ENCODE measurements around the gene PCSK1N.
"Not testable (repeated sequence)": the region's sequence is repeated elsewhere in the genome, so short reads cannot be mapped to it uniquely, and the experiment has no call there.

The PCSK1N gene, protein sequence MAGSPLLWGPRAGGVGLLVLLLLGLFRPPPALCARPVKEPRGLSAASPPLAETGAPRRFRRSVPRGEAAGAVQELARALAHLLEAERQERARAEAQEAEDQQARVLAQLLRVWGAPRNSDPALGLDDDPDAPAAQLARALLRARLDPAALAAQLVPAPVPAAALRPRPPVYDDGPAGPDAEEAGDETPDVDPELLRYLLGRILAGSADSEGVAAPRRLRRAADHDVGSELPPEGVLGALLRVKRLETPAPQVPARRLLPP

DNA sequence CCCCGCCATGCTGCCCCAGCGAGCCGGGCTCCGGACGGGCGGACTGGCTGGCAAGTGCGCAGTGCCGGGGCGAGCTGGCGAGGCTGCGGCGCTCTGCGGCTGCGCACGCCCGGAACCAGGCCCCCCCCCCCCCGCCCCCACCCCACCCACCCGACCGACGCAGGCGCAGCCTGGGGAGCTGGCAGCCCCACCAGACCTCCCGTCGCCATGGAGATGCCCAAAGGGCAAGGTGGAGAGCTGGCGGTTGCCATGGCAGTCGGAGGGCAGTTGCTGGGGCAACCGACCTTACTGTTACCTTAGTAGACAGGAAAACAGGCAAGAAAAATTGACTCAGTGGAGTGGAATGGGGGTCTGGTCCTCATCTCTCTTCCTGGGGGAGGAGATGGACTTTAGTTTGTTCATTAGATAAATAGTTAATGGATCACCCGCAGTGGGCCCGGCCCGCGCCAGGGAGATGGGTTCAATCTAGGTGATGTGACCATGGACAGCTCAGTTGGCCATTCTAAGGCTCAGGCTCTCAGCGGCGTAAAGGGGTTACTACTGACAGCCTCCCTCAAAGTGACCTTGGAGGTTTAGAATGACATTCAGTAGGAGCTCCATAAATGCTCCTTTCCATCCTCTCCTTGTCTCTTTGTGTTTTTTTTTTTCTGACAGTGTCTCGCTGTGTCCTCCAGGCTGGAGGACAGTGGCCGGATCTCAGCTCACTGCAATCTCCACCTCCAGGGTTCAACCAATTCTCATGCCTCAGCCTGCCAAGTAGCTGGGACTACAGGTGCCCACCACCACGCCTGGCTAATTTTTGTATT is at the start of gene PCSK1N:
Gene PCSK1N, minus strand, starts transcription at position 87 of the 806 bp plus-strand sequence. Its CDS starts 78 bp downstream, at position 9.
- peak; percentile 76 for DNase-seq

DNA sequence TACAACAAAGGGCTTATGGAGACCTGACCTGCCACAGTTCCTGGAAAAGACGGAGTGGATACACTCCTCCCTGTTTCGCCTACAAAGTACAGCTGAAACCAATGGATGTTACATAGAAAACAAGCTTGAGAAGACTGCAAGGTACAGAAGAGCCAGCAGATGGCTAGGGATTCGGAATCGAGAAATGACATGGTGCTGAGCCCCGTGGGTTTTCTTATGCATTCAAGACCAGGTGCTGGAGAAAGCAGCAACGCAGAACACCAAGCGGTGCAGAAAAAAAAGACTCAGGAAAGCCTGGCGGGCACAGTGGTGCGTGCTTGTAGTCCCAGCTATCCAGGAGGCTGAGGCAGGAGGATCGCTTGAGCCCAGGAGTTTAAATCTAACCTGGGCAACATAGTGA is 48.3 kb upstream of the PCSK1N start:
- DNase-seq: no peak

DNA sequence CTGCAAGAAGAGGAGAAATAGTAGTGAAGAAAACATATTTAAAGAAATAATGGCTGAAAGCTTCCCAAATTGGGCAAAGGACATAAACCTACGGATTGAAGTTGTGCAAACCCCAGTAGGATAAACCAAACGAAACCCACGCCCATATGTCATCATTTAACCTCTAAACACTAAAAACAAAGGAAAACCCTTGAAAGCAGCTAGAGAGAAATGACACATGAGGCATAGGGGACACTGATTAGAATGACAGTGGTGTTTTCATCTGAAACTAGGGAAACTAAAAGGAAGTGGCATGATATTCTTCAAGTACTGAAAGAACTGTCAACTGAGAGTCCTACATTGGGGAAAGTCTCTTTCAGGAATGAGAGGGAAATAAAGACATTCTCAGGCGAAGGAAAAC is 41.5 kb upstream of the PCSK1N start:
- DNase-seq: not testable (repeated sequence)

DNA sequence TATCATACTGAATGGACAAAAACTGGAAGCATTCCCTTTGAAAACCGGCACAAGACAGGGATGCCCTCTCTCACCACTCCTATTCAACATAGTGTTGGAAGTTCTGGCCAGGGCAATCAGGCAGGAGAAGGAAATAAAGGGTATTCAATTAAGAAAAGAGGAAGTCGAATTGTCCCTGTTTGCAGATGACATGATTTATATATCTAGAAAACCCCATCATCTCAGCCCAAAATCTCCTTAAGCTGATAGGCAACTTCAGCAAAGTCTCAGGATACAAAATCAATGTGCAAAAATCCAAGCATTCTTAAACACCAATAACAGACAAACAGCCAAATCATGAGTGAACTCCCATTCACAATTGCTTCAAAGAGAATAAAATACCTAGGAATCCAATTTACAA is 36.6 kb upstream of the PCSK1N start:
- not testable (repeated sequence) for DNase-seq

DNA sequence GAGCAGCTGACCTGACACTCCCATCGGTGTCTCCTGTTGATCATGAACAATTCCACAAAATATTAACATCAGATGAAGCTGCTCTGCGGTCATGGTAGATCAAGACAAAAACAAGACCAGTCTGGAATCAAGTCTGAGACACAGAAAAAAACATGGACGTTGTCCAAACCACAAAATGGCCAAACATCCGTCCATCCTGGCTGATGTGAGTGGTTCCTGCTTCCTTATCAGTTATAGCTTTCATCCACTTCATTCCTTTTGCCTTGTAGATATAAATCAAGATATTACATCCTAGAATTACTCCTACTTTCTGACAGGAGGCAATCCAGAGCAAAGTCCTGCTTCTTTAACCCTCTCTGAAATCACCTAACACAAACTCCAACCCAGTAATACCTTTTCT is 28.8 kb upstream of the PCSK1N start:
- no peak for DNase-seq

DNA sequence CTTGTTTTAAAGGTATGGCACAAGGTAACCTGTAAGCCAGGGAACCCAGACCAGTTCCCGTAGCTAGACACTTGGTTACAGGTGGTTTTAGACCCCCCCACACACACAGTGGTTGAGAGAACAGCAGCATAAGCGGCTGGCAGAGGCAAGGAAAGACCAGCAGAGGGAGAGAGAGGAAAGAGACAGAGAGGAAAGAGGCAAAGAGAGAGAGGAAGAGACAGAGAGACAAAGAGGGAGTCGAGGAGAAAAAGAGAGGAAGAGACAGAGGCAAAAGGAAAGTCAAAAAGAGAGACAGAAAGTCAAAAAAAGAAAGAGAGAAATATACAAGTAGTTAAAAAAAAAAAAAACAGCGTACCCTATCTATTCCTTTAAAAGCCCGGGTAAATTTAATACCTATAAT is 19.5 kb upstream of the PCSK1N start:
- DNase-seq: no peak

DNA sequence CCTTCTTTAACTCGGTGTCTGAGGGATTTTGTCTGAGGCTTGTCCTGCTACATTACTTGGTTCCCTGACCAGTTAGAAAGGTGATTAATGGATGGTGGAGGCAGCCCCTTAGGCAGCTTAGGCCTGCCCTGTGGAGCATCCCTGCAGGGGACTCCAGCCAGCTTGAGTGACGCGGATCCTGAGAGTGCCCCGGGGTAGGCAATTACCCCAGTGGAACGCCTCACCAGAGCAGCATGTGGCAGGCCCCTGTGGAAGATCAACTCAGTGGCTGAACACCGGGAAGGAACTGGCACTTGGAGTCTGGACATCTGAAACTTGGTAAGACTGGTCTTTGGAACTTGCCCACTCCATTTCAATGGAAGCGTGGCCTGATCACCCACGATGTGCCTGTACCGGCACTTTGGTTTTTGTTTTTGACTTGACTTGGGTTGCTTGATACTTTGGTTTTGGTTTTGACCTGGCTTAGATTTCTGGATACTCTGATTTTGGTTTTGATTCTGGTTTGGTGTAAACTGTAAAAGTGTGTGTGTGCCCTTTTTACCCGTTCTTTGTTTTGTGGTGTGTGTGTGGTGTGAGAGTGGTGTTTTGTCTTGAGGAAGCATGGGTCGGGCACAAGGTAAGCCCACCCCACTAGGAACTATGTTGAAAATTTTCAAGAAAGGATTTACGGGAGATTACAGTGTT is 18.9 kb upstream of the PCSK1N start:
- not testable (repeated sequence) for DNase-seq

DNA sequence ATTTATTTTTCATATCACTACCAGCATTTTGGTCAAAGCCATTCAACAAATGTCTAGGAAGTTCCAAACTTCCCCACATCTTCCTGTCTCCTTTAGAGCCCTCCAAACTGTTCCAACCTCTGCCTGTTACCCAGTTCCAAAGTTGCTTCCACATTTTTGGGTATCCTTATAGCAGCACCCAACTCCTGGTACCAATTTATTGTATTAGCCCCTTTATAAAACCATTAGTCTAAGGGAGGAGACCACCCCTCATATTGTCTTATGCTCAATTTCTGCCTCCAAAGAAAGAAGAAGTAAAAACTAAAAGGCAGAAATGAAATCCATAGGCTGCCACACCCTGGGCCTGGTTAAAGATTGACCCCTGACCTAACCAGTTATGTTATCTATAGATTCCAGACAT is 18.1 kb upstream of the PCSK1N start:
- DNase-seq: not testable (repeated sequence)

DNA sequence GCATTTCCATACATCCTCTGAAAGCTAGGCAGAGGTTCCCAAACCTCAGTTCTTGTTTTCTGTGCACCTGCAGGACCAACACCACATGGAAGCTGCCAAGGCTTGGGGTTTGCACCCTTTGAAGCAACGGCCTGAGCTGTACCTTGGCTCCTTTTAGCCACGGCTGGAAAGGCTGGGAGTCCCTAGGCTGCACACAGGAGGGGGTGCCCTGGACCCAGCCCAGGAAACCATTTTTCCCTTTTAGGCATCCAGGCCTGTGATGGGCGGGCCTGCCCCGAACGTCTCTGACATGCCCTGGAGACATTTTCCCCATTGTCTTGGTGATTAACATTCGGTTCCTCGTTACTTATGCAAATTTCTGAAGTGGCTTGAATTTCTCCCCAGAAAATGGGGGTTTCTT is 17.4 kb upstream of the PCSK1N start:
- DNase-seq: no peak

DNA sequence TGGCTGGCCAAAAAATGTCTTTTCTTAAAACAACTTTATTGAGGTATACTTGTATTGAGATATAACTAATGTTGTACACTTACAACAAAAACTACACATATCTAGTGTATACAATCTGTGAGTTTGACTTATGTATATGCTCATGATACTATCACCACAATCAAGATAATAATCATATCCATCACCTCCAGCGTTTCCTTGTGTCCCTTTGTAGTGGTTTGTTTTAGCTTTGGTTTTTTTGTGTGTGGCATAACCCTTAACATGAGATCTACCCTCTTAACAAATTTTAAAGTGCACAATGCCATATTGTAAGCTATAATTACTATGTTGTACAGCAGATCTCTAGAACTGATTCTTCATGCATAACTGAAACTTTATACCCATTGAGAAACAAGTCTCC is 13.4 kb upstream of the PCSK1N start:
- DNase-seq: no peak

DNA sequence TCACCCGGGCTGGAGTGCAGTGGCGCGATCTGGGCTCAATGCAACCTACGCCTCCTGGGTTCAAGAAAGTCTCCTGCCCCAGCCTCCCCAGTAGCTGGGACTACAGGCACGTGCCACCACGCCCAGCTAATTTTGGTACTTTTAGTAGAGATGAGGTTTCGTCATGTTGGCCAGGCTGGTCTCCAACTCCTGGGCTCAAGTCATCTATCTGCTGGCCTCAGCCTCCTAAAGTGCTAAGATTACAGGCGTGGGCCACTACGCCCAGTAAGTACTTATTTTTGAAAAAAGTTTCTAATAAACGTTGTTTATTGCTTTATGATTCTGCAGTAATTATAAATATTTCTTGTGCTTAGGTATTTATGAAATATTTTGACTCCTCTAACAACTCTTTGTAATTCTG is 4.3 kb upstream of the PCSK1N start:
- no peak for DNase-seq

DNA sequence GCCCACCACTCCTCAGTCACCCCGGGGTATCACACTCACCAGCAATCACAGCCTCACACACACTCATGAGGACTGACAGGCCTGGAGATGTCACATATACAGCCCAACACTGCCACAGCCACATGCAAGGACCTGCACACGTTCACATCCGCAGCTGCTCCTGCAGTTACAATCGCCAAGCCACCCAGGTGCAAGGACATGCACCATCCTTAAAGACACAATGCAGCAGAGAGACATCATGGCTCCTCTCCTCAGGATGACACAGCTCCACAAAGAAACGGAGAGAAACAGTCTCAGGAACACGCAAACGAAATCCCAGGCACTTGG is 1.1 kb downstream of the PCSK1N start:
- peak; percentile 2 for DNase-seq

DNA sequence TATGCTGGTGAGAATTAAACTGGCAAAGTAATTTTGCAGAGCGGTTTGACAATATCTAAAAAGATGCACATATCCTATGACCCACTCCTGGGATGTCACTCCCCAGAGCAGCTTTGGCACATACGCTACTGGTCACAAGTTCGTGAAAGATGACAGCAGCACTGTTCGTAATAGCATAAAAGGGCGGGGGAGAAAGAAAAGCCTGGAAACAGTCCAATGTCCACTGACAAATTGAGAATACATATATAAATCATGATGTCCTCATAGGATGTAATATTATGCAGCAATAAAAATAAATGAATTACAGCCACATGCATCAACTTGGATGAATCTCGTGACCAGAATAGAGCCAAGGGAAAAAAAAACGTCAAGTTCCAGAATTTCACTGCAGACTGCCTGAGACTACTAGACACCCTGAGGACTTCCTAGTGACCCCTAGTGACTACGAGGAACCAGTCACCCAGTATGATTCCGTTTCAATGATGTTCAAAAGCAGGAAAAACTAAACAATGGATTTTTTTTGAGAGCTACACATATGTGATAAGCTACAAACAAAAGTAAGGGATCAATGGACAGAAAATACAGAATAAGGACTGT is 1.8 kb downstream of the PCSK1N start:
- peak; percentile 1 for DNase-seq

DNA sequence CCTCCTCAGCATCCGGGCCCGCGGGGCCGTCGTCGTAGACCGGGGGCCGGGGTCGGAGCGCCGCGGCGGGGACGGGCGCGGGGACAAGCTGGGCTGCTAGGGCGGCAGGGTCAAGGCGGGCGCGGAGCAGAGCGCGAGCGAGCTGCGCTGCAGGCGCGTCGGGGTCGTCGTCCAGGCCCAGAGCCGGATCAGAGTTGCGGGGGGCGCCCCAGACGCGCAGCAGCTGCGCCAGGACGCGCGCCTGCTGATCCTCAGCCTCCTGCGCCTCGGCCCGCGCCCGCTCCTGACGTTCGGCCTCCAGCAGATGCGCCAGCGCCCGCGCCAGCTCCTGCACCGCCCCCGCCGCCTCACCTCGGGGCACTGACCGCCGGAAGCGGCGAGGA is 3.5 kb downstream of the PCSK1N start:
- DNase-seq: no peak

DNA sequence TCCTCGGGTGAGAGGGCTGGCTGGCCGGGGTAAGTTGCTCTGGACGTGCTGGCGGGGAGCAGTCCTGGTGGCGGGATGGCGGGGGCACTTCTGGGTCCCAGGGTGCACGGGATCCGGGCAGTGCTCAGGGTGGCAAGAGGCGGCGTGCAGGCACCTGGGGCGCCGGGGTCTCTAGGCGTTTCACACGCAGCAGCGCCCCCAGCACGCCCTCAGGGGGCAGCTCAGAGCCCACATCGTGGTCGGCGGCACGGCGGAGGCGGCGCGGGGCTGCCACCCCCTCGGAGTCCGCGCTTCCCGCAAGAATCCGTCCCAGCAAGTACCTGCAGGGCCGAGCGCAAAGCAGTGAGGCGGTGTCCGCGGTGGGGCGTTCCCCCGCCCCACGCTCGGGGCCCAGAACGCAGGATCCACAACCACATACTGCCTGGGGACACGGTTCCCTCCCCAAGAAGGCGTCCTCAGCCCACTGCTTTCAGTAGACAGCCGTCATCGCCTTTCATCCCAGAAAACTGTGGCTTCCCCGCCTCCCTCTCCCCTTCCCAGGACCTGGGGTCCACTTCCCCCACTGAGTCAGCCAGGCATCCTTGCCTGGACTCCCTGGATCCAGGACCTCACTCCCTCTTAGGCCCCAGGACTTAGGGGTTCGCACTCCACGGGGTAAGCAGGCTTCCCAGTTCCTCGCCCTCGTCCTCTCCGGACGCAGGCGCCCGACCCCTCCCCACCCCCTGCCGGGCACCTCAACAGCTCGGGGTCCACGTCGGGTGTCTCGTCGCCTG is 4.1 kb downstream of the PCSK1N start:
- no peak for DNase-seq

DNA sequence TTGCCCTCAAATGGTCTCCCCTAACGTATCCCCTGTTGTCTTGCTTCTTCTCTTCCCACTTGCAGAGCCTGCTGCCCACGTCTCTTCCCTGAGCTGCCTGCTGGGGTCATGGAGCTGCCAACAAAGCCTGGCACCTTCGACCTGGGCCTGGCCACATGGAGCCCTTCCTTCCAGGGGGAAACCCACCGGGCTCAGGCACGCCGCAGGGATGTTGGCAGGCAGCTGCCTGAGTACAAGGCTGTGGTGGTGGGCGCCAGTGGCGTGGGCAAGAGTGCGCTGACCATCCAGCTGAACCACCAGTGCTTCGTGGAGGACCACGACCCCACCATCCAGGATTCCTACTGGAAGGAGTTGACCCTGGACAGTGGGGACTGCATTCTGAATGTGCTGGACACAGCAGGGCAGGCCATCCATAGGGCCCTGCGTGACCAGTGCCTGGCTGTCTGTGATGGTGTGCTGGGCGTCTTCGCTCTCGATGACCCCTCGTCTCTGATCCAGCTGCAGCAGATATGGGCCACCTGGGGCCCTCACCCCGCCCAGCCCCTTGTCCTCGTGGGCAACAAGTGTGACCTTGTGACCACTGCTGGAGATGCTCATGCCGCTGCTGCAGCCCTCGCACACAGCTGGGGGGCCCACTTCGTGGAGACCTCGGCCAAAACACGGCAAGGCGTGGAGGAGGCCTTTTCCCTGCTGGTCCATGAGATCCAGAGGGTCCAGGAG is 6.2 kb downstream of the PCSK1N start:
- DNase-seq: no peak

DNA sequence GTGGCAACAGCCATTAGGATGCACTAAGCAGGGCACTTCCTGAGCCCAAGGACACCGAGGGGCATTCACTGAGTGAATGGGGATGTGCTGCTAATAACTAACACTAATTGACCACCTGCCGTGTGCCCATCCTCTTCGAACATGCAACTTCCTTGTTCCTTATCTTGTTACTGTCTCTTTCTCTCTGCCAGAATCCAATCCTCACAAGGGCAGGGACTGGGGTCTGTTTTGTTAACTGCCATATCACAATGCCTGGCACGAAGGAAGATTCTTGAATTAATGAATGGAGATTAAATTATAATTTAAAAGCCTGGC is 7.8 kb downstream of the PCSK1N start:
- no peak for DNase-seq

DNA sequence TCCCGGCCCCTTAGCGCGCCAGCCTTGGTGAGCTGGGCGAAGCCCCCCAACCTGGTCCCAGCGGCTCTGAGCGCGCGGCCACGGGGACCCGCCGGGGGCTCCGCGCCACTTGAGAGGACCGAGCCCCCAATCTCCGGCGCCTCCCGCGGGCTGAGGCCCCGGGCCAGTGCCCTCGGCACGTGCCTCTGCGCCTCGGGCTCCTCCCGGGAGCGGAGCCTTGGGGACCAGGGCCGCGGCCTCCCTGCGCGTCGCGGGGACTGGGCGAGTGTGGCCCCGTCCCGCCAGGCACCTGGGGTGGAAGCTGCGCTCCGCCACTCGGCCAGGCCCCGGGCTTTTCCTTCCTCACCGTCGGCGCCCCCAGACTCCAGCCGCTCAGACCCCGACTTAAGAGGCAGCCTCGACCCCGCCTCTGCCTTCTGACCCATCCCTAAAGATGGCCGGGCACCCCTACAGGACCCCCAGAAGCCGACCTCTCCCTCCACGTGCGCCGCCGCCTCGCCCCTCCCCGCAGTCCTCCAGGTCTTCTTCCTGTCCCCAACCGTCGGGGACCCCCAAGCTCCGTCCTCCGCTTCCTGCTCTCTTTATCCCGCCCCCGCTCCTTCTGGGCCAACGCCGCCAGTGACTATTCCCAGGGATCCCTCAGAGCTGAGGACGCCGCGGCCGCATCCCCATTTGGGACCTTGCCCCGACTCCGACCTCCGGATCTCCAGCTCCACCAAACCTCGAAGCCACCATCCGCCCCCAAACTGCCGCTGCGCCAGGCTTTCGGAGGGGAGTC is 8.3 kb downstream of the PCSK1N start:
- DNase-seq: no peak

DNA sequence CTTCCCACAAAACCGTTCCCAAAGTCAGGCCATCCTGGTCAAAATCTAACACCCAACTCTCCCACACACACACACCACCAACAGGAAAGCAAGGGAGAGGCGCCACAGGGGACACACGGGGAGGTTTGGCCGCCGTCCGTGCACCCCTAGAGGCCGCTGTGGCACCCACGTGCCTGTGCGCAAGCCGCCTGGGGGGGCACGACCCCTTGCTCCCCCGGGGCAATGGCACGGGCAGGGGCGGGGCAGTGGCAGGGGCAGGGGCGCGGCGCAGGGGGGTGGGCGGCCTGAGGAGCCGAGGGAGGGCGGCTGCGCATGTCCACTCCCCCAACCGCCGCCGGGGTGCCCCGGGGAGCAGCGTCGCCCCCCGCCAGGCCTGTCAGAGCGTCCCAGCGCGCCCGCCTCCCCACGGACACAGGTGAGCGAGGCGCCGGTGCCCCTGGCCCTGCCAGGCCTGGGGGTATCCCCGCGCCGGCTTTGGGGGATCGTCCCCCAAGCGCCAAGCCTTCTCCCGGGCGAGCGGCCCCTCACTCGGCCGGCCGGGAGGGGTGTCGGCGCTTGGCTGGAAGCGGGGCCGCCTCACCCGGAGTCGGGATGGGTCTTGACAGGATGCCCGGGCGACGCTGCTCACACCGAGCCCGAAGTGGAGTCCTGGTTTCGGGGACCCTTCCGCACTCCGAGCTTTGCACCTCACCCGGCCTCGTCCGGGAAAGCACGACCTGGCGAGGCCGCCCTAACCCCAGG is 9.1 kb downstream of the PCSK1N start, which contains the start of gene ERAS:
Gene ERAS, plus strand, starts transcription at position 379 of the 741 bp plus-strand sequence. CDS start 2,611 bp downstream, outside the sequence.
- no peak for DNase-seq

DNA sequence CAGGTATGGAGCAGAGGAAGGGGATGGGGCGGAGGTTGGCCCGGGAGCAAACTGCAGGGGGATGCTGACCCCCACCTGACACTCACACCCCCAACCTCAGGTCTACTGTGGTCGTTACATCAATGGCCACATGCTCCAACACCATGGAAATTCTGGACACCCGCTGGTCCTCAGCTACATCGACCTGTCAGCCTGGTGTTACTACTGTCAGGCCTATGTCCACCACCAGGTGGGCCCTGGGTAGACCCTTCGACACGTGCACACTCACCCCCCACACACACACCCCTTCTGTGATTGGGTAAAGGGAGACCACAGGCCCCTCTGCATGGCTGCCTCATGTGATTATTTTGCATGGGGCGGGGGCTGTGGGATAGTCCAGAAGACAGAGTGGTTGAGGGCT is 11.3 kb downstream of the PCSK1N start:
- no peak for DNase-seq

DNA sequence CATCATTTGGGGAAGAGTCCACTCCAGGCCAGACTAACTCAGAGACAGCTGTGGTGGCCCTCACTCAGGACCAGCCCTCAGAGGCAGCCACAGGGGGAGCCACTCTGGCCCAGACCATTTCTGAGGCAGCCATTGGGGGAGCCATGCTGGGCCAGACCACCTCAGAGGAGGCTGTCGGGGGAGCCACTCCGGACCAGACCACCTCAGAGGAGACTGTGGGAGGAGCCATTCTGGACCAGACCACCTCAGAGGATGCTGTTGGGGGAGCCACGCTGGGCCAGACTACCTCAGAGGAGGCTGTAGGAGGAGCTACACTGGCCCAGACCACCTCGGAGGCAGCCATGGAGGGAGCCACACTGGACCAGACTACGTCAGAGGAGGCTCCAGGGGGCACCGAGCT is 12.4 kb downstream of the PCSK1N start:
- DNase-seq: no peak
